ENCODE measurements around the gene C6orf47. TPM values are rescaled to one million over a fixed set of nuclear protein-coding genes. Genes with fewer than 3 reads are reported as not detected.

Gene C6orf47
- total and polyA plus RNA-seq, 2 of the 8 experiments (the other 6 are each of a cell fraction or from before 2014, with no cell fraction given): 4.7 to 14.6 TPM

GRCh38 chr6:31690231-31691077, 29.9 kb upstream of the C6orf47 start:
- DNase-seq (ENCODE audit: low read depth in 1 of 2, low spot score in 2 of 2): no peak
- H3K14ac ChIP-seq (ENCODE audit: insufficient read length): no peak overlapping the region
- H2BK5ac ChIP-seq (ENCODE audit: low read depth, low read length): no peak overlapping the region
- H3K4me3 ChIP-seq (ENCODE audit: extremely low read depth in 1 of 4, insufficient read depth in 2 of 4, low read depth in 3 of 4, low read length in 4 of 4): no peak overlapping the region
- H3K23me2 ChIP-seq (ENCODE audit: low read depth, low read length): no peaks in the 10 kb centered on the region
- H3K56ac ChIP-seq (replicated peaks; ENCODE audit: insufficient read length, low read depth, low read length): no peak overlapping the region
- ChIA-PET CTCF (ENCODE audit: partially characterized antibody) (interaction anchor here (0.6 to 5.8 kb wide), 40 partner anchors 9 to 215 kb away, joined by 3 to 26 read pairs (median 4); partner anchors contain the start of genes ABHD16A, BAG6, C6orf47 and CSNK2B), POLR2A (ENCODE audit: partially characterized antibody) (interaction anchor here (0.7 to 6.6 kb wide), 11 partner anchors 9 to 58 kb away, joined by 3 to 33 read pairs (median 4); partner anchors contain the start of genes ABHD16A, BAG6, CLIC1 and GPANK1)
- WGBS, 2 experiments (ENCODE audit: extremely low coverage in 1 of 2, insufficient coverage in 1 of 2, insufficient read length in 1 of 2, insufficient replicate concordance in 2 of 2, low coverage in 1 of 2, low lambda C conversion rate in 2 of 2, missing lambda C conversion rate in 1 of 2): 88% methylated on average over 10 of the region's 10 CpGs; no CpG with 5 or more reads in 1 of the 2 experiments
- H2BK12ac ChIP-seq (ENCODE audit: low read depth, low read length): no peak overlapping the region
- no peak overlapping the region for H3K18ac ChIP-seq (ENCODE audit: extremely low read depth, low read length)
- no peaks in the 10 kb centered on the region for H3K79me1 ChIP-seq (ENCODE audit: low read depth, low read length)
- no peak overlapping the region for H3K4ac ChIP-seq (replicated peaks; ENCODE audit: insufficient read length, low read depth, low read length)
- no peak overlapping the region for H2BK15ac ChIP-seq (ENCODE audit: low read length)
- no peak overlapping the region for H4K91ac ChIP-seq (replicated peaks; ENCODE audit: insufficient read length, low read length)
- no peaks in the 10 kb centered on the region for H3K27me3 ChIP-seq (replicated peaks in 1 of 4; ENCODE audit: control insufficient read depth in 3 of 4, extremely low read depth in 1 of 4, insufficient read depth in 3 of 4, low read length in 3 of 4)
- FAIRE-seq: no peak
- H3K27ac ChIP-seq (ENCODE audit: low read depth, low read length): no peak overlapping the region
- no peak overlapping the region for H2BK20ac ChIP-seq (ENCODE audit: low read length)
- no peaks in the 10 kb centered on the region for H3K9me3 ChIP-seq (ENCODE audit: insufficient read depth in 2 of 2, low read depth in 1 of 2, low read length in 1 of 2)
- H2AK5ac ChIP-seq (ENCODE audit: low read depth, low read length): no peak overlapping the region
- H2AFZ ChIP-seq (ENCODE audit: low read length): no peak overlapping the region
- no peaks in the 10 kb centered on the region for H3K79me2 ChIP-seq (ENCODE audit: control insufficient read depth in 1 of 2, insufficient read depth in 2 of 2, low read length in 2 of 2)
- no peak overlapping the region for H2BK120ac ChIP-seq (replicated peaks; ENCODE audit: low read depth, low read length)
- H4K8ac ChIP-seq (ENCODE audit: extremely low read depth, insufficient read depth, low read length): no peak overlapping the region
- no peak overlapping the region for H3K4me2 ChIP-seq (ENCODE audit: insufficient read depth in 1 of 2, low read depth in 2 of 2, low read length in 2 of 2)
- H3K4me1 ChIP-seq (replicated peaks in 1 of 4; ENCODE audit: control insufficient read depth in 3 of 4, insufficient read depth in 4 of 4, low read length in 3 of 4): peaks cover 0 to 1% (median 0%) of the 10 kb centered on the region in 4 experiments; a peak in 2 of 7 replicates
- no peak overlapping the region for H4K5ac ChIP-seq (ENCODE audit: insufficient read length, low read depth, low read length)
- no peak overlapping the region for H3K9ac ChIP-seq (replicated peaks in 1 of 4; ENCODE audit: extremely low read depth in 1 of 4, low read depth in 3 of 4, low read length in 3 of 4)
- H3K23ac ChIP-seq (ENCODE audit: insufficient read length): no peak overlapping the region
- H3K36me3 ChIP-seq (ENCODE audit: control insufficient read depth in 2 of 4, insufficient read depth in 4 of 4, low read length in 3 of 4): peaks cover 7 to 28% (median 18%) of the 10 kb centered on the region in 4 experiments; a peak in 5 of 8 replicates
- no peaks in the 10 kb centered on the region for H4K20me1 ChIP-seq (replicated peaks in 1 of 2; ENCODE audit: control insufficient read depth in 1 of 2, insufficient read depth in 2 of 2, low read length in 2 of 2)
- TF ChIP-seq CBX5 (IDR thresholded peaks at IDR 0.05; ENCODE audit: low read depth, low read length): no peak
- no peak for TF ChIP-seq RBBP5 (IDR thresholded peaks at IDR 0.05; ENCODE audit: borderline replicate concordance, low read depth, low read length)
- TF ChIP-seq USF2 (IDR thresholded peaks at IDR 0.05; ENCODE audit: low read length): no peak
- no peak for TF ChIP-seq SP4 (IDR thresholded peaks at IDR 0.05; ENCODE audit: low read length)
- TF ChIP-seq CEBPB (IDR thresholded peaks at IDR 0.05; ENCODE audit: low read depth, low read length): no peak
- TF ChIP-seq TCF12 (IDR thresholded peaks at IDR 0.05; ENCODE audit: low read depth, low read length): no peak
- no peak for TF ChIP-seq POLR2AphosphoS5 (IDR thresholded peaks at IDR 0.05; ENCODE audit: low read depth, low read length)
- no peak for TF ChIP-seq JUND (IDR thresholded peaks at IDR 0.05; ENCODE audit: low read length)
- TF ChIP-seq, protein P1, sequence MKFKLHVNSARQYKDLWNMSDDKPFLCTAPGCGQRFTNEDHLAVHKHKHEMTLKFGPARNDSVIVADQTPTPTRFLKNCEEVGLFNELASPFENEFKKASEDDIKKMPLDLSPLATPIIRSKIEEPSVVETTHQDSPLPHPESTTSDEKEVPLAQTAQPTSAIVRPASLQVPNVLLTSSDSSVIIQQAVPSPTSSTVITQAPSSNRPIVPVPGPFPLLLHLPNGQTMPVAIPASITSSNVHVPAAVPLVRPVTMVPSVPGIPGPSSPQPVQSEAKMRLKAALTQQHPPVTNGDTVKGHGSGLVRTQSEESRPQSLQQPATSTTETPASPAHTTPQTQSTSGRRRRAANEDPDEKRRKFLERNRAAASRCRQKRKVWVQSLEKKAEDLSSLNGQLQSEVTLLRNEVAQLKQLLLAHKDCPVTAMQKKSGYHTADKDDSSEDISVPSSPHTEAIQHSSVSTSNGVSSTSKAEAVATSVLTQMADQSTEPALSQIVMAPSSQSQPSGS (IDR thresholded peaks at IDR 0.05; ENCODE audit: low read length): no peak
